NCI-H524 (cell line): ENCODE measurements around the gene CRB2.

Experiments
- DNase-seq, 2 experiments: peaks; one replicate each; lab custom pipeline; 2025; lab: John Stamatoyannopoulos, UW

The CRB2 gene

GRCh38 chr9:123365287-123365880 lies 9.4 kb downstream of the CRB2 start:
- peak; percentile 20 for DNase-seq

GRCh38 chr9:123365881-123366528 lies 10.0 kb downstream of the CRB2 start:
- no peak for DNase-seq

GRCh38 chr9:123368023-123368422 lies 12.0 kb downstream of the CRB2 start:
- DNase-seq, result no peak

- no peak for DNase-seq
Observed at GRCh38 chr9:123368536-123369153, 12.6 kb downstream of the CRB2 start.

GRCh38 chr9:123369296-123369695 lies 13.3 kb downstream of the CRB2 start:
- no peak for DNase-seq

GRCh38 chr9:123370108-123370507 lies 14.1 kb downstream of the CRB2 start:
- DNase-seq, result no peak

- DNase-seq, result no peak
Observed at GRCh38 chr9:123370526-123371227, 14.7 kb downstream of the CRB2 start.

- DNase-seq, result no peak
Observed at GRCh38 chr9:123371228-123371584, 15.2 kb downstream of the CRB2 start.

- DNase-seq, result no peak
Observed at GRCh38 chr9:123371805-123372590, 16.0 kb downstream of the CRB2 start.

GRCh38 chr9:123372766-123373446 lies 16.9 kb downstream of the CRB2 start:
- DNase-seq, result no peak

GRCh38 chr9:123373447-123373923 lies 17.5 kb downstream of the CRB2 start:
- no peak for DNase-seq

GRCh38 chr9:123373946-123374345 lies 17.9 kb downstream of the CRB2 start:
- peak in 1 of 2 experiments; percentile 49 for DNase-seq

- no peak for DNase-seq
Observed at GRCh38 chr9:123375469-123376132, 19.6 kb downstream of the CRB2 start.

- peak; percentile 17 to 50 for DNase-seq
Observed at GRCh38 chr9:123376218-123377071, 20.4 kb downstream of the CRB2 start.

- no peak for DNase-seq
Observed at GRCh38 chr9:123377211-123377971, 21.4 kb downstream of the CRB2 start.

GRCh38 chr9:123378025-123378424 lies 22.0 kb downstream of the CRB2 start:
- no peak for DNase-seq

- DNase-seq, result no peak
Observed at GRCh38 chr9:123378956-123379660, 23.1 kb downstream of the CRB2 start.
